Measurements from ENCODE around the gene MAGI3. TPM values are rescaled to one million over a fixed set of nuclear protein-coding genes. Genes with fewer than 3 reads are reported as not detected.
"Not testable (repeated sequence)": the region's sequence is repeated elsewhere in the genome, so short reads cannot be mapped to it uniquely, and the experiment has no call there.

MAGI3 gene
- total RNA-seq, 1 donor from 2014 or later, result 5.4 TPM

- Histone ChIP-seq H3K9me3 (replicated peaks) (peaks cover 12% of the 10 kb centered on the region), H3K27me3 (ENCODE audit: low read depth) (no peaks in the 10 kb centered on the region), H3K4me1 (peaks cover 4% of the 10 kb centered on the region), H3K27ac (replicated peaks) (no peak overlapping the region), H3K4me3 (no peak overlapping the region), H3K36me3 (no peaks in the 10 kb centered on the region)
- no peak for TF ChIP-seq CTCF (IDR thresholded peaks at IDR 0.05; ENCODE audit: borderline replicate concordance)
- no peak for DNase-seq
- intact Hi-C loops (cut with micrococcal nuclease), result loop anchor here (10.0 kb wide), 1 partner anchor 314 kb away; no protein-coding TSS in a partner anchor
Measured at GRCh38 chr1:113459279-113459678, 69.0 kb downstream of the MAGI3 start.

GRCh38 chr1:113467991-113468390 lies 77.7 kb downstream of the MAGI3 start:
- H3K27me3 ChIP-seq (ENCODE audit: low read depth), result no peaks in the 10 kb centered on the region

GRCh38 chr1:113478427-113479195 lies 88.3 kb downstream of the MAGI3 start:
- H3K9me3 ChIP-seq (replicated peaks), result peaks cover 74% of the 10 kb centered on the region
- H3K4me1 ChIP-seq; DNase-seq; intact Hi-C loops (cut with micrococcal nuclease); H3K4me3 ChIP-seq; H3K36me3 ChIP-seq; H3K27me3 ChIP-seq (ENCODE audit: low read depth); H3K27ac ChIP-seq (replicated peaks): not testable (repeated sequence)

More at GRCh38 chr1:113467991-113468390, 77.7 kb downstream of the MAGI3 start:
- no peak for TF ChIP-seq CTCF (IDR thresholded peaks at IDR 0.05; ENCODE audit: borderline replicate concordance)
- Histone ChIP-seq H3K27ac (replicated peaks) (no peak overlapping the region), H3K9me3 (replicated peaks) (peaks cover 88% of the 10 kb centered on the region), H3K36me3 (peaks cover 5% of the 10 kb centered on the region), H3K4me1 (no peaks in the 10 kb centered on the region), H3K4me3 (no peak overlapping the region)
- DNase-seq, result no peak
- intact Hi-C loops (cut with micrococcal nuclease), result no loop called here

- no peaks in the 10 kb centered on the region for H3K27me3 ChIP-seq (ENCODE audit: low read depth)
- no peaks in the 10 kb centered on the region for H3K36me3 ChIP-seq
- H3K4me3 ChIP-seq, result no peak overlapping the region
- intact Hi-C loops (cut with micrococcal nuclease), result no loop called here
- no peak for TF ChIP-seq CTCF (IDR thresholded peaks at IDR 0.05; ENCODE audit: borderline replicate concordance)
- H3K27ac ChIP-seq (replicated peaks), result no peak overlapping the region
- DNase-seq, result no peak
- H3K9me3 ChIP-seq (replicated peaks), result peaks cover 63% of the 10 kb centered on the region
- H3K4me1 ChIP-seq, result no peaks in the 10 kb centered on the region
Measured at GRCh38 chr1:113479713-113480676, 89.7 kb downstream of the MAGI3 start.

GRCh38 chr1:113485131-113485530 lies 94.8 kb downstream of the MAGI3 start:
- intact Hi-C loops (cut with micrococcal nuclease); H3K27me3 ChIP-seq (ENCODE audit: low read depth); DNase-seq; H3K4me1 ChIP-seq; H3K4me3 ChIP-seq; H3K27ac ChIP-seq (replicated peaks); H3K36me3 ChIP-seq: not testable (repeated sequence)
- peaks cover 39% of the 10 kb centered on the region for H3K9me3 ChIP-seq (replicated peaks)

GRCh38 chr1:113488576-113489177 lies 98.4 kb downstream of the MAGI3 start:
- DNase-seq, result no peak
- no peaks in the 10 kb centered on the region for H3K36me3 ChIP-seq
- H3K27ac ChIP-seq (replicated peaks), result no peak overlapping the region
- peaks cover 55% of the 10 kb centered on the region for H3K9me3 ChIP-seq (replicated peaks)
- TF ChIP-seq CTCF (IDR thresholded peaks at IDR 0.05; ENCODE audit: borderline replicate concordance), result no peak
- no peaks in the 10 kb centered on the region for H3K27me3 ChIP-seq (ENCODE audit: low read depth)
- no peaks in the 10 kb centered on the region for H3K4me1 ChIP-seq
- no peak overlapping the region for H3K4me3 ChIP-seq
- intact Hi-C loops (cut with micrococcal nuclease), result no loop called here

Data from left ventricle myocardium inferior (tissue), 1 donor.